Adipose tissue (tissue), 3 donors: ENCODE results near the gene NANOS1. TPM values are rescaled to one million over a fixed set of nuclear protein-coding genes. Genes with fewer than 3 reads are reported as not detected.
"Not testable (repeated sequence)": the region's sequence is repeated elsewhere in the genome, so short reads cannot be mapped to it uniquely, and the experiment has no call there.

ENCODE experiments used
- H3K27ac ChIP-seq: one replicate; pipeline ENCODE4 v1.5.1; 2013; ENCODE audit warnings: low read depth, low read length
- WGBS, 3 donors: extraction: QIAGEN DNeasy Blood & Tissue Kit; methylation state at CpG; one replicate each; pipeline ENCODE4 v1.1.7; 2013; 5-methylcytosine and 5-hydroxymethylcytosine counted together
- polyA plus RNA-seq, 3 donors: library from polyadenylated mRNA; stranded (reverse); fragments of 200-250 nt; gene quantifications; one replicate each; pipeline ENCODE4 v1.2.3, GENCODE V29; 2013
- donor health status: healthy with polysubstance abuse.
- donor health status: Bipolar disorder and iron deficiency.
- donor health status: healthy.

Gene NANOS1
- polyA plus RNA-seq, 3 donors: 1.6 to 6.8 (median 3.5) TPM

DNA sequence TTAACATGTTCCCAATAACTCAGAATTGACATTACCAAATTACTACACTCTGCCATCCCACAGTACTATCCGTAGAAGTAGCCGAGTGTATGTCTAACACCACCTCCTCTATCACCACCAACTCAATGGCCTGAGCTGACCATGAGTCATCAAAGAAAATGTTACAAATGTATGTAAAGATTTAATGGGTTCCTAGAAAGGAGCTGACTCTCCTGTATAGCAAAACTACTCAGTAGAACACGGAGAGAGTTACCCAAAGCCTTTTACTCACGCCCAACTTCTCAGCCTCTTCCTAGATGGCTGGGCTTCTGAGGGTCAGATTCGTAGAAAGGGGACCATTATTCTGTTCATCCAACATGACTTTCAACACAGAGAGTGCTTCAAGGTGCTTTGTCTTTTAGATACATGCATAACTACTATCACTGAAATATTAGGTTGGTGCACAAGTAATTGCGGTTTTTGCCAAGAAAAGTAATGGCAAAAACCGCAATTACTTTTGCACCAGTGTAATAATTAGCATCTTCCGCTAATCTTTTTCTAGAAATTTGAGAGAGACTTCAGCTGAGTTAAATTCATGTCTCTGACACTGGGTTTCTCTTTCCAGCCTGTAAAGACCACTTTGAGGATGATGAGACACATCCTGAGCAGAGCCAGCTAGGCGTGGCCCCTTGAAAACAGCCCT is 24.0 kb upstream of the NANOS1 start:
- 82 to 89% (median 87%) methylated on average over 9 of the region's 9 CpGs for WGBS, 3 donors
- no peak overlapping the region for H3K27ac ChIP-seq

GRCh38 chr10:119006451-119007210 is 22.9 kb upstream of the NANOS1 start:
- WGBS, 3 donors: 41 to 49% (median 44%) methylated on average over 9 of the region's 9 CpGs
- H3K27ac ChIP-seq: no peak overlapping the region

GRCh38 chr10:119007211-119007574 is 22.3 kb upstream of the NANOS1 start:
- WGBS, 3 donors: 46 to 69% (median 62%) methylated on average over 4 of the region's 4 CpGs
- no peak overlapping the region for H3K27ac ChIP-seq

DNA sequence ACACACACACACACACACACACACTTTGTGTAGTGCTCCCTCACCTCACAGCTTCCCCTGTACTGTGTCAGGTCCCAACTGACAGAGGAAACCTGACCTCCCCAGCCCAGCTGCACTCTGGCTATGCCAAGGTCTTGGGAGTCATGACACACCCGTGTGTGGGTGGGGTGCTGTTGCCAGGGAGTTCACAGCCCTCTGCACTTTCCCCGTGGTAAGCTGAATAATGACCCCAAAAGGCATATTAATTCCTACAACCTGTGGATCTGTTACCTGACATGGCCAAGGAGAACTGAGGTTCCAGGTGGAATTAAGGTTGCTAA is 8.9 kb upstream of the NANOS1 start:
- H3K27ac ChIP-seq: no peak overlapping the region

DNA sequence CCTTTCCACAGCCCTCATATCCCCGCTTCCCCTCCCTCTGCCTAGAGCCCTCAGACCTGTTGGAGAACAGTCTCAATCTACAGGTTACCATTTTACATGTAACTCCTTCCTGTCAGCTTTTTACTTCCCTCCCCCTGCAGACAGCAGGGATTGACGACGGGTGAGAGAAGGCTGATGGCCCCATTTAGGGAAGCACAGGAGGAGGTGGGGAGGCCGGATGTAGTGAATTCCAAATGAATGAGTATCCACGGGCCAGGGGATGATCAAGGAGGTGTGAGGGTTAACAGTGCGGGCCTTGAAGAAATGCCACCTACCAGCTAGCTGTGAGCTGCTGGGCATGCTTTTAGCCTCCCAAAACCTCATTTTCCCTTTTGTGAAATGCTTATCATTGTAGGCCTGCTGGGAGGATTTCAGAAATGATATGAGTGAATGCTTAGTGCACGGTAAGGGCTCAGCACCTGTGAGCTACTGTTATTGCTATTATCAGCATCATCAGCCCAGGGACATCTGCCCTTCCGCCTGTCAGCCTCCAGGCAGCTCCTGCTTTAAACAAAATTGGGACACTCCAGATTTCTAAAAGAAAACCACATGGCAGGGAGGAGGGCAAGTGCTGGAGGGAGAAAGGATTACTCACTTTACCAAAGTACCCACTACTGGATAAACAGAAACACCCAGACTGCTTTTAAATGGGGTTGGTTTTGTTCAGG is 6.5 kb upstream of the NANOS1 start:
- H3K27ac ChIP-seq: no peak overlapping the region
- 56 to 79% (median 63%) methylated on average over 8 of the region's 8 CpGs for WGBS, 3 donors

More for the DNA sequence above, 8.9 kb upstream of the NANOS1 start:
- WGBS, 3 donors: 21 to 39% (median 31%) methylated on average over 2 of the region's 2 CpGs

GRCh38 chr10:119023553-119023868 is 6.0 kb upstream of the NANOS1 start:
- 67 to 78% (median 67%) methylated on average over 8 of the region's 8 CpGs for WGBS, 3 donors
- no peak overlapping the region for H3K27ac ChIP-seq

DNA sequence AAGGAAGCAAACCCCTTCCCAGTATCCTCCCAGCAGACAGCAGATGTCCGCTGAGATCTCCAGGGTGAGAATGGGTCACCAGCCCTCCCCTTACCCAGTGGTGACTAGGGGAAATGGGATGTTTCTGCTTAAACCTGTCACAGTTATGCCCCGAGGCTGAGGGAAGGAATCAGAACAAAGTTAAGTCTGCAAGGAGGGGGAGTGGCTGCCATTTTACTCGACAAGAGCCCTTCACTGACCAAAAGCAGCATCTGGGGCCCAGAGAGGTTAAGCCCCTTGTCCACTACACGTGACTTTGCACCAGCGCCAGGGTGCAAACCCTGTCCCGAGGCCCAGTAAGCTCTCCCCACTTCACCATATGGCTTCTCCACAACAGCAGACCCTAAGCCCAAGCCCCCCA is 4.6 kb upstream of the NANOS1 start:
- WGBS, 3 donors: 57 to 76% (median 58%) methylated on average over 6 of the region's 6 CpGs
- no peak overlapping the region for H3K27ac ChIP-seq

DNA sequence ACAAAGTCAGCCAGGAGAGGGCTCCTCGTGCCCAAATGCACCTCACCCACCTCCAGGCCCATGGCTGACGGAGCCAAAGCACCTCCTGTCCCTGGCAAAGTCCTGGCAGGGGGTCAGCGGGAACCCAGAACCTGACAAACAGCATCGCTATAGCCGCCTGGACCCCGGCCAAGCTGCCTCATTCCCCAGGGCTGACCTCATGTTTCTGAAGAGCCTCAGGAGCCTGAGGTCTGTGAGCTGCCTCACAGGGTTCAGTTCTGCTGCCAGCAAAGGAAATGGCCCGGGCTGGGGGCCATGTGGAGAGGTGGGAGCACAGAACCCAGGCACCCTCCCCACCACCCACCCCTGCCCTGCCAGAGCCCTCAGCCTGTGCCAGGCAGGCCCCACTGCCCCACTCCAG is 4.2 kb upstream of the NANOS1 start:
- H3K27ac ChIP-seq: no peak overlapping the region
- WGBS, 3 donors: 39 to 55% (median 47%) methylated on average over 6 to 7 of the region's 7 CpGs

GRCh38 chr10:119025776-119026175 is 3.7 kb upstream of the NANOS1 start:
- no peak overlapping the region for H3K27ac ChIP-seq
- 53 to 73% (median 71%) methylated on average over 7 of the region's 7 CpGs for WGBS, 3 donors

DNA sequence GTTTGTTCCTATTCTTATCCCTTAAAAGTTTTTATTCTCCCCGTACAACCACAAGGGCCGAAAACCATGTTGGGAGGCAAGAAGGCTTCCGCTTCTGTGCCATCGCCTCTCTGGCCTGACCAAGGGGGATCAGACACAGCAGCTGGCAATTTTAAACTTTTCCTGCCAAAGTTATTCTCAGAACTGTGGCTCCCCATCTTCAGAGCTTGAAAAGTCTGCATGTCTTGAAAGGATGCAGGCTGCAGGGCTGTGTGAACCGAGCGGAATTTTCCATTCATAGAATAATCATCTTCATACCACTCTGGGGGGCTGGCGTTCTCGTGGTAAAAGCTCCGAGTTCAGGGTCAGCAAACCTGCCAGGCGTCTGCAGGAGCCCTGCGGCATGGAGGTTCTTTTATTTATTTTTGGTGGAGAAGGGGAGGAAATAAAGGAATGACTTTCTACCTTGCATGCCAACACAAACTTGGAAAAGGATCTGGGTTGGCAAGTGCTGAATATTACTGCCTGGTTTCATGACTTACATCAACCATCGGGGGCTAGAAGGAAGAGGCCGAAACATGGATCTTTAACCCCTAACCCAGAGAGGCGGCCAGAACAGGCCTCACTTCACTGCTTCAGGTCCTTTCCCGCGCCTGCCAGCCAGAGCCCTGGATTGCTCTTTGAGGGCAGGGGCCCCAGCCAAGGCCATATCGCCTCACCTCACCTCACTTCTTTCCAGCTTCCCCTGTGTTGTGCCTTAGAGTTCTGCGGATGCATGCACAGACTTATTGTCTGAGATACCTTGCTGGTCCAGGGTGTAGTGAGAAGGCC is 3.0 kb upstream of the NANOS1 start:
- 69 to 82% (median 74%) methylated on average over 18 of the region's 18 CpGs for WGBS, 3 donors
- H3K27ac ChIP-seq: no peak overlapping the region

DNA sequence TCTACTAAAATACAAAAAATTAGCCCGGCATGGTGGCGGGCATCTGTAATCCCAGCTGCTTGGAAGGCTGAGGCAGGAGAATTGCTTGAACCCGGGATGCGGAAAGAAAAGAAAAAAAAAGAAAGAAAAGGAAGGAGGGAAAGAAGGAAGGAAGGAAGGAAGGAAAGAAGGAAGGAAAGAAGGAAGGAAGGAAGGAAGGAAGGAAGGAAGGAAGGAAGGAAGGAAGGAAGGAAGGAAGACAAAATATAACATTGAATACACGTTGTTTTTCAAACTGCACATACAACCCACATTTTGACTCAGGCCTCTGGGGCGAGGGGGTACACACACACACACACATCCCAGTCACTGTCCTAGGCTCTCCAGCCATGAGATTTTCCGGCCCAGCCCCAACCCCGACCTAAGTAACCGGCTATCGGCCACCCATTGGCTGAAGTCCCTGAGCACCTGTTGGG is 1.0 kb upstream of the NANOS1 start:
- 53 to 62% (median 62%) methylated on average over 9 to 10 of the region's 10 CpGs for WGBS, 3 donors
- not testable (repeated sequence) for H3K27ac ChIP-seq

- 4 to 5% (median 4%) methylated on average over 47 to 68 of the region's 68 CpGs for WGBS, 3 donors
- H3K27ac ChIP-seq: no peak overlapping the region
Observed at GRCh38 chr10:119028900-119029612, 458 bp upstream of the NANOS1 start.

DNA sequence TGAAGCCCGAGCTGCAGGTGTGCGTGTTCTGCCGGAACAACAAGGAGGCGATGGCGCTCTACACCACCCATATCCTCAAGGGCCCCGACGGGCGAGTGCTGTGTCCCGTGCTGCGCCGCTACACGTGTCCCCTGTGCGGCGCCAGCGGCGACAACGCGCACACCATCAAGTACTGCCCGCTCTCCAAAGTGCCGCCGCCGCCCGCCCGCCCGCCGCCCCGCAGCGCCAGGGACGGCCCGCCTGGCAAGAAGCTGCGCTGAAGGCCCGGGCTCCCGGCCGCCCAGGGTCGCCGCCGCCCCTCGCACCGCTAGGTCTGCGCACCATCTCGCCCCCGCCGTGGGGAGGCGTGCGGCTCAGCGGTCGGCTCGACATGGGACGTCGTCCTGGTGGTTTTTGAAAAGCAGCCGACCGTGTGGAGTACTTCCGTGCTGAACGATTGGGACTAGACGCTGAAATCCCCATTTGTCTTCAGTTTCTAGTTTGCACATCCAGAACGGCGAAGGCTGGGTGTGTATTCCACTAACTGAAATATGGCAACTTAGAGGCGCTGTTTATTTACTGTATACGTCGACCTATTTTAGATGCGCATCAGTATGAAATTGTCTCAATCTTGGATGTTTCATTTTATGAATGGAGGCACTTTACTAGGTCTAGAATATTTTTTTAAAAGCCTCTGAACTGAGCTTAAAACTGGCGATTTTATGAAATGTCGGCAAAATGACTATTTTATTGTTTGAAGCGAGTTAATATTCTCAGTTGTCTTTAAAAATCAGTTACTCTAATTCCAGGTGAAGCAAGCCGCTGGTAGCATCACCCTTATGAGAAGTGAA is 1.1 kb downstream of the NANOS1 start:
- H3K27ac ChIP-seq: no peak overlapping the region
- WGBS, 3 donors: 6 to 13% (median 7%) methylated on average over 38 to 65 of the region's 65 CpGs

- WGBS, 3 donors: 73 to 75% (median 73%) methylated on average over 7 of the region's 7 CpGs
- H3K27ac ChIP-seq: no peak overlapping the region
Observed at GRCh38 chr10:119031496-119032059, 2.1 kb downstream of the NANOS1 start.

- no peak overlapping the region for H3K27ac ChIP-seq
- 76 to 86% (median 84%) methylated on average over 1 of the region's 1 CpG for WGBS, 3 donors
Observed at GRCh38 chr10:119039161-119039560, 9.6 kb downstream of the NANOS1 start.

DNA sequence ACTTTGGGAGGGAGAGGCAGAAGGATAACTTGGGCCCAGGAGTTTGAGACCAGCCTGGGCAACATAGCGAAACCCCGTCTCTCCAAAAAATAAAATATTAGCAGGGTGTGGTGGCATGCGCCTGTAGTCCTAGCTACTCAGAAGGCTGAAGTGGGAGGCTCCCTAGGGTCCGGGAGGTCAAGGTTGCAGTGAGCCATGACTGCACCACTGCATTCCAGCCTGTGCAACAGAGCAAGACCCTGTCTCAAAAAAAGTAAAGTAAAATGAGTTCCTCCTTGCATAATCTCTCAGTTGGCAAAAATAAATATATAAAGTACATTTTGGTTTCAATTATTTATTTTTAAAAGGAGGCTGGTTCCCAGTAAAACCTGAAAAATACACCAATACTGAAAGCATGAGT is 11.8 kb downstream of the NANOS1 start:
- no peak overlapping the region for H3K27ac ChIP-seq
- WGBS, 3 donors: 87 to 93% (median 90%) methylated on average over 4 of the region's 4 CpGs

DNA sequence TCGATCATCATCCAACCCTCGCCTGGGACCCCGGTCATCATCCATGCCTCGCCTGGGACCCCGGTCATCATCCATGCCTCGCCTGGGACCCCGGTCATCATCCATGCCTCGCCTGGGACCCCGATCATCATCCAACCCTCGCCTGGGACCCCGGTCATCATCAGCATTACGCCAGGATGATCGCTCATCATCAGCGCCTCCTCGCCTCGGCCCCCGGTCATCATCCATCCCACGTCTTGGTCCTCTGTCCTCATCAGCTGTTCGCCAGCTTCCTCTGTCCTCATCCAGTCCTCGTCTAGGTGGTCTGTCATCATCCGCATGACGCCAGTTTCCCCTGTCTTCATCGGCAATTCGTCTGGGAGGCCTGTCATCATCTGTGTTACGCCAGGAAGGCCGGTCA is 12.7 kb downstream of the NANOS1 start:
- WGBS, 3 donors: 87 to 95% (median 91%) methylated on average over 26 of the region's 26 CpGs
- H3K27ac ChIP-seq: no peak overlapping the region
